ENCODE data around the gene USH2A. TPM values are rescaled to one million over a fixed set of nuclear protein-coding genes. Genes with fewer than 3 reads are reported as not detected.

Gene USH2A
- total RNA-seq, 1 experiment from 2014 or later, result not detected

- Histone ChIP-seq H2AFZ (ENCODE audit: low read depth, low read length, poor library complexity, severe bottlenecking) (no peak overlapping the region), H3K79me2 (ENCODE audit: insufficient read depth, low read length) (no peaks in the 10 kb centered on the region), H3K9ac (ENCODE audit: low read length) (no peak overlapping the region), H3K27me3 (ENCODE audit: insufficient read depth, low read length) (peaks cover 18% of the 10 kb centered on the region), H3K4me3 (replicated peaks in 1 of 2; ENCODE audit: low read depth in 1 of 2, low read length in 2 of 2) (no peak overlapping the region), H4K20me1 (ENCODE audit: insufficient read depth) (no peaks in the 10 kb centered on the region), H3K4me2 (ENCODE audit: low read length) (no peak overlapping the region), H3K9me3 (ENCODE audit: control insufficient read depth in 1 of 2, insufficient read depth in 1 of 2, low read depth in 1 of 2, low read length in 2 of 2) (no peaks in the 10 kb centered on the region), H3K4me1 (ENCODE audit: control insufficient read depth in 1 of 2, insufficient read depth in 2 of 2, low read length in 2 of 2) (no peaks in the 10 kb centered on the region), H3K27ac (ENCODE audit: low read depth, low read length) (no peak overlapping the region), H3K9me2 (ENCODE audit: insufficient read depth) (no peaks in the 10 kb centered on the region), H3K36me3 (ENCODE audit: control insufficient read depth in 1 of 2, insufficient read depth in 2 of 2, low read length in 2 of 2) (no peaks in the 10 kb centered on the region)
- no peak for TF ChIP-seq ZNF274 (IDR thresholded peaks at IDR 0.05; ENCODE audit: low read depth, low read length)
- ATAC-seq (no peak), DNase-seq (ENCODE audit: low read depth, low spot score) (no peak)
- ChIA-PET CTCF (no interaction called here), RAD21 (ENCODE audit: low non-redundant PET in 1 of 2, low total read pairs in 2 of 2, uncharacterized antibody in 2 of 2, unreplicated experiment in 2 of 2) (no interaction called here), POLR2A (no interaction called here)
- no TSS peak for BruUV-seq (replicated peaks)
- intact Hi-C loops (cut with micrococcal nuclease), result no loop called here
These were observed 533.4 kb downstream of the USH2A start for GRCh38 chr1:215889871-215890270.

GRCh38 chr1:215888159-215888558, 535.1 kb downstream of the USH2A start:
- no peak overlapping the region for H3K4me3 ChIP-seq (replicated peaks in 1 of 2; ENCODE audit: low read depth in 1 of 2, low read length in 2 of 2)
- H4K20me1 ChIP-seq (ENCODE audit: insufficient read depth), result no peaks in the 10 kb centered on the region
- no peaks in the 10 kb centered on the region for H3K9me3 ChIP-seq (ENCODE audit: control insufficient read depth in 1 of 2, insufficient read depth in 1 of 2, low read depth in 1 of 2, low read length in 2 of 2)
- H3K4me1 ChIP-seq (ENCODE audit: control insufficient read depth in 1 of 2, insufficient read depth in 2 of 2, low read length in 2 of 2), result no peaks in the 10 kb centered on the region
- H3K27me3 ChIP-seq (ENCODE audit: insufficient read depth, low read length), result peaks cover 13% of the 10 kb centered on the region
- no peak overlapping the region for H2AFZ ChIP-seq (ENCODE audit: low read depth, low read length, poor library complexity, severe bottlenecking)
- ATAC-seq (peak; percentile 54; the same call in 1 of the 2 replicates), DNase-seq (ENCODE audit: low read depth, low spot score) (no peak)
- ChIA-PET RAD21 (ENCODE audit: low non-redundant PET in 1 of 2, low total read pairs in 2 of 2, uncharacterized antibody in 2 of 2, unreplicated experiment in 2 of 2) (no interaction called here), POLR2A (no interaction called here), CTCF (no interaction called here)
- H3K79me2 ChIP-seq (ENCODE audit: insufficient read depth, low read length), result no peaks in the 10 kb centered on the region
- BruUV-seq (replicated peaks), result no TSS peak
- no peak overlapping the region for H3K4me2 ChIP-seq (ENCODE audit: low read length)
- no peaks in the 10 kb centered on the region for H3K9me2 ChIP-seq (ENCODE audit: insufficient read depth)
- H3K36me3 ChIP-seq (ENCODE audit: control insufficient read depth in 1 of 2, insufficient read depth in 2 of 2, low read length in 2 of 2), result no peaks in the 10 kb centered on the region
- no peak overlapping the region for H3K27ac ChIP-seq (ENCODE audit: low read depth, low read length)
- TF ChIP-seq, protein P1, sequence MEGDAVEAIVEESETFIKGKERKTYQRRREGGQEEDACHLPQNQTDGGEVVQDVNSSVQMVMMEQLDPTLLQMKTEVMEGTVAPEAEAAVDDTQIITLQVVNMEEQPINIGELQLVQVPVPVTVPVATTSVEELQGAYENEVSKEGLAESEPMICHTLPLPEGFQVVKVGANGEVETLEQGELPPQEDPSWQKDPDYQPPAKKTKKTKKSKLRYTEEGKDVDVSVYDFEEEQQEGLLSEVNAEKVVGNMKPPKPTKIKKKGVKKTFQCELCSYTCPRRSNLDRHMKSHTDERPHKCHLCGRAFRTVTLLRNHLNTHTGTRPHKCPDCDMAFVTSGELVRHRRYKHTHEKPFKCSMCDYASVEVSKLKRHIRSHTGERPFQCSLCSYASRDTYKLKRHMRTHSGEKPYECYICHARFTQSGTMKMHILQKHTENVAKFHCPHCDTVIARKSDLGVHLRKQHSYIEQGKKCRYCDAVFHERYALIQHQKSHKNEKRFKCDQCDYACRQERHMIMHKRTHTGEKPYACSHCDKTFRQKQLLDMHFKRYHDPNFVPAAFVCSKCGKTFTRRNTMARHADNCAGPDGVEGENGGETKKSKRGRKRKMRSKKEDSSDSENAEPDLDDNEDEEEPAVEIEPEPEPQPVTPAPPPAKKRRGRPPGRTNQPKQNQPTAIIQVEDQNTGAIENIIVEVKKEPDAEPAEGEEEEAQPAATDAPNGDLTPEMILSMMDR (IDR thresholded peaks at IDR 0.05 in 2 of 3, conservative IDR thresholded peaks at IDR 0.05 in 1 of 3; ENCODE audit: borderline replicate concordance in 1 of 3, insufficient read depth in 1 of 3, low read depth in 2 of 3, low read length in 2 of 3), result 0 out of 6 replicates have a peak, but pooled peaks of 2 of the 3 experiments have one; percentile 5 to 8
- TF ChIP-seq RAD21 (IDR thresholded peaks at IDR 0.05; ENCODE audit: low read depth), result peak; percentile 36; the same call in 1 of the 2 replicates
- TF ChIP-seq FOSL1 (IDR thresholded peaks at IDR 0.05; ENCODE audit: low read depth), result no peak
- TF ChIP-seq CBX3 (IDR thresholded peaks at IDR 0.05; ENCODE audit: low read depth), result no peak
- TF ChIP-seq ELF1 (IDR thresholded peaks at IDR 0.05; ENCODE audit: borderline replicate concordance, low read depth), result no peak
- H3K9ac ChIP-seq (ENCODE audit: low read length), result no peak overlapping the region
- intact Hi-C loops (cut with micrococcal nuclease), result no loop called here

All from HCT116 (cell line).